Stimulated activated naive B cell treated with anti-CD40 and anti-IgM and Interleukin-4, amounts not matched to agents 10 μg/mL and 1 μg/mL and 100 μg/mL, for 72 hours (primary cell): ENCODE data around the gene RPRD1A.
A peak's percentile ranks its signal among the peaks of the same experiment; 100 is the strongest.

Experiments
- ATAC-seq, 2 donors: fragments of 150-1000 bp; cut with Tn5 transposase; replicated peaks; 2 replicates each; pipeline ENCODE4 v1.10.0; 2021; ENCODE audit warnings: moderate library complexity in 1 of 2
- DNase-seq: peaks from one replicate; pipeline ENCODE4 v3.0.0; 2021
- H3K27ac Mint-ChIP-seq: one replicate; pipeline ENCODE4 v1.8.0; 2022; ENCODE audit warnings: mild to moderate bottlenecking, mixed read lengths
- H3K27me3 Mint-ChIP-seq, 2 donors: one replicate each; pipeline ENCODE4 v1.8.0; 2022; ENCODE audit warnings: mixed read lengths in 2 of 2
- H3K36me3 Mint-ChIP-seq, 2 donors: one replicate each; pipeline ENCODE4 v1.8.0; 2022; ENCODE audit warnings: mixed read lengths in 2 of 2, mild to moderate bottlenecking in 1 of 2
- H3K4me1 Mint-ChIP-seq, 2 donors: one replicate each; pipeline ENCODE4 v1.8.0; 2022; ENCODE audit warnings: mixed read lengths in 2 of 2, mild to moderate bottlenecking in 1 of 2
- H3K4me3 Mint-ChIP-seq, 2 donors: one replicate each; pipeline ENCODE4 v1.8.0; 2022; ENCODE audit warnings: mild to moderate bottlenecking in 2 of 2, mixed read lengths in 2 of 2, moderate library complexity in 1 of 2
- H3K9me3 Mint-ChIP-seq, 2 donors: one replicate each; pipeline ENCODE4 v1.8.0; 2022; ENCODE audit warnings: mixed read lengths in 2 of 2, mild to moderate bottlenecking in 1 of 2

RPRD1A gene

DNA sequence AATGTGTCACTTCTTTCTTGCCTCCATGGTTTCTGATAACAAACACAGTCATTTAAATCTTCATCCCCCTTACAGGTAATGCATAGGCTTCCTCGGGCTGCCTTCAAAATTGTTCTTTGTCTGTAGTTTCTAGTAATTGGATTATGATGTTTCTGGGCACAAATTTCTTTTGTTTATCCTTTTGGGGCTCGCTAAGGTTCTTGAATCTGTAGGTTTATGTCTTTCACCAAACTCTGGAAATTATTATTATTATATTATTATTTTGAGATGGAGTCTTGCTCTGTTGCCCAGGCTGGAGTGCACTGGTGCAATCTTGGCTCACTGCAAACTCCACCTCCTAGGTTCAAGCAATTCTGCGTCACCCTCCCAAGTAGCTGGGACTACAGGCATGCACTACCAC lies 111.1 kb downstream of the RPRD1A start:
- Mint-ChIP-seq H3K4me3 (no peak overlapping the region), H3K36me3 (peaks cover 4% of the 10 kb centered on the region in 2 donors), H3K27ac (no peak overlapping the region), H3K27me3 (peaks cover 49 to 63% of the 10 kb centered on the region in 2 donors), H3K4me1 (no peaks in the 10 kb centered on the region), H3K9me3 (peaks cover 0 to 3% of the 10 kb centered on the region in 2 donors)
- ATAC-seq (no peak), DNase-seq (no peak)

DNA sequence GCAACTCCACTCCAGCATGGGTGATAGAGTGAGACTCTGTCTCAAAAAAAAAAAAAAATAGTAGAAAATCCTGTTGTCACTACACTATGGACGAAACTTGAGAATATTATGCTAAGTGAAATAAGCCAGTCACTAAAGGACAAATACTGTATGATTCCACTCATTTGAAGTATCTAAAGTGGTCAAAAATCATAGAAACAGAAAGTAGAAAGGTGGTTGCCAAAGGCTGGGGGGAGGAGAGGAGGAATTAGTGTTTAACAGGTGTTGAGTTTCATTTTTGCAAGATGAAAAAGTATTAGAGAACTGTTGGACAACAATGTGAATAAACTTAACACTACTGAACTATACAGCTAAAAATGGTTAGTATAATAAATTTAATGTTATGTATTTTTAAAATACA lies 113.7 kb downstream of the RPRD1A start:
- Mint-ChIP-seq H3K27ac (no peak overlapping the region), H3K4me1 (peaks cover 4 to 13% of the 10 kb centered on the region in 2 donors), H3K4me3 (no peak overlapping the region), H3K36me3 (peaks cover 0 to 2% of the 10 kb centered on the region in 2 donors), H3K27me3 (peaks cover 55 to 70% of the 10 kb centered on the region in 2 donors), H3K9me3 (no peaks in the 10 kb centered on the region)
- no peak for ATAC-seq
- DNase-seq, result no peak

DNA sequence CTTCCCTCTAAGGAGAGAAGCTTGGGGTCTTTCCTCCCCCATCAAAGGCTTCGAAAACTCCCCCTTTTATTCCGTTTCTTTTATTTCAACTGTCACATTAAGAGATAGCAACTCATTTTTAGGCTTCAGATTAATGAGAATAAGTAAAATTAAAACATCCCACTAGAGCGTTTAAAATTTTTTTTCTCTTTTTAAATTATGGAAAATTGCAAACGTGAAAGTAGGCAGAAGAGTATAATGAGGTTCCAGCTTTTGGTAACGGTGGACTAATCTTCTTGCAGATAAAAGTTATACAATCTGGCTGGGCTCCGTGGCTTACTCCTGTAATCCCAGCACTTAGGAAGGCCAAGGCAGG lies 116.8 kb downstream of the RPRD1A start:
- no peak overlapping the region for H3K27ac Mint-ChIP-seq
- DNase-seq (no peak), ATAC-seq (no peak)
- H3K27me3 Mint-ChIP-seq, result peaks cover 35 to 48% of the 10 kb centered on the region in 2 donors
- no peaks in the 10 kb centered on the region for H3K9me3 Mint-ChIP-seq
- peaks cover 0 to 1% of the 10 kb centered on the region in 2 donors for H3K36me3 Mint-ChIP-seq
- H3K4me1 Mint-ChIP-seq, result peaks cover 4 to 13% of the 10 kb centered on the region in 2 donors
- peak overlapping the region; percentile 85 to 86 for H3K4me3 Mint-ChIP-seq

DNA sequence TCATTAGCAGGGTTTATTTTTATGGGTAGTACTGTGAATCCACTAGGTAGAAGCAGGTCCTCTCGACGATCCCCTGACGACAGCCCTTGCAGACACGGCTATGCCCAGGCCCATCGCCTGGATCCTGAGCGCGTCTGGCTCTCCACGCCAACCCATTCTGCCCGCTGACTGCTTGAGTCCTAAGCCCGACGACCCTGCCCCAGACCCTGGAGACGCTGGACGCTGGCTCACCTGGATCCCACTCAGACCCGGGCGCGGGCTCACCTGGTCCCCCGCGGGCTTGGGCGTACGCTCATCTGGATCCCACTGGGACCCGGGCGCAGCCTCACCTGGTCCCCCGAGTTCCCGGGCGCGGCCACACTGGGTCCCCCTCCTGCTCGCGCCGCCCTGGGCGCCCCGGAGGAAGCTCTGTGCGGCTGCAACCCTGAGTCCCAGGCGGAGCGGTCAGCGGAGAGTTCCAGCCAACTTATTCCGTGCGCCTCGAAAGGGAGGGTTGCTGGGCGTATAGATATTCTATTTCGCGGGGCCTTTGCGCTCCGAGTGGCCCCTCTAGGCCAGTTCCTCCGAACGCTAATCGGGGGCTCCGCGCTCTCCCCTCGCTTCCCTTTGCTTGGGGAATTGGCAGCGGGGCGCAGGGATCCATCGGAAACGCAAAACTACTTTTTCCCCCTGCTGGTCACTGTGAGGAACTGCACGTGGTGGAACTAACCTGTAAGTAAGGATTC lies 117.3 kb downstream of the RPRD1A start:
- Mint-ChIP-seq H3K27ac (no peak overlapping the region), H3K9me3 (no peaks in the 10 kb centered on the region), H3K27me3 (peaks cover 35 to 48% of the 10 kb centered on the region in 2 donors), H3K36me3 (peaks cover 0 to 1% of the 10 kb centered on the region in 2 donors), H3K4me3 (peak overlapping the region; percentile 85 to 86), H3K4me1 (peaks cover 4 to 13% of the 10 kb centered on the region in 2 donors)
- DNase-seq (peak; percentile 23), ATAC-seq (peak; percentile 69 to 77)

DNA sequence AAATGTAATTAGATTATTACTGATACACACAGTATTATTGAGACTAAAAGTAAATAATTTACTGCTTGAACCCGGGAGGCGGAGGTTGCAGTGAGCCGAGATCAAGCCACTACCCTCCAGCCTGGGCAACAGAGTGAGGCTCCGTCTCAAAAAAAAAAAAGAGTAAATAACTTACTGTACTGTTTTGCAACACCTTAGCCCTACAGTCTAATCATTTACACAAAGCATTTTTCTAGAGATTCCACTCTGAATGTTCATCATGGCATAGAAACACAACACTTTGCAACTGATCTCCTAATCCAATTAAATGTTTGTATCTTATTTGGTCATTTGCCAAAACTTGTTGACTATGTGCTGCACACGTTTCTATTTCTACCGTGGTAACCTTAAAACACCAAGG lies 118.3 kb downstream of the RPRD1A start:
- Mint-ChIP-seq H3K4me3 (no peak overlapping the region), H3K9me3 (no peaks in the 10 kb centered on the region), H3K27me3 (peaks cover 35 to 48% of the 10 kb centered on the region in 2 donors), H3K4me1 (peaks cover 4 to 13% of the 10 kb centered on the region in 2 donors), H3K27ac (no peak overlapping the region), H3K36me3 (peaks cover 0 to 1% of the 10 kb centered on the region in 2 donors)
- ATAC-seq (no peak), DNase-seq (no peak)

DNA sequence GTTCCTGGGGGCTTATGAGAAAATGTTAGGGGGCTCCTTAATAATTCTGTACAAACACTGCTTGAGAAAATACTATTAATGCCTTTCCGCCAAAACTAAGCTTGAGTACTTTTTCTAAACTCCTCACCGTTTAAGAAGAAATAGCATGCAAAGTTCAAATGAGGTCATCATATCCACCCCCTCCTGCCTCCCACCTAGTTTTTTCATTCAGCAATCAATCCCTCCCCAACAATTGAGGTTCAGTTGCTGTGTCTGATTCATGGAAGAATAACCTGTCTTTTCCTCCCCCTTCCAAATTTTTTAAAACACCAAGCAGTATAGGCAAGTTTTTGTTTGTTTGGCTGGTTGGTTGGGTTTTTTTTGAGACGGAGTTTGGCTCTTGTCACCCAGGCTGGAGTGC lies 119.3 kb downstream of the RPRD1A start:
- ATAC-seq, result no peak
- Mint-ChIP-seq H3K27me3 (peaks cover 32 to 41% of the 10 kb centered on the region in 2 donors), H3K4me3 (no peak overlapping the region), H3K4me1 (peaks cover 4 to 13% of the 10 kb centered on the region in 2 donors), H3K9me3 (no peaks in the 10 kb centered on the region), H3K27ac (no peak overlapping the region), H3K36me3 (peaks cover 0 to 1% of the 10 kb centered on the region in 2 donors)
- DNase-seq, result no peak

DNA sequence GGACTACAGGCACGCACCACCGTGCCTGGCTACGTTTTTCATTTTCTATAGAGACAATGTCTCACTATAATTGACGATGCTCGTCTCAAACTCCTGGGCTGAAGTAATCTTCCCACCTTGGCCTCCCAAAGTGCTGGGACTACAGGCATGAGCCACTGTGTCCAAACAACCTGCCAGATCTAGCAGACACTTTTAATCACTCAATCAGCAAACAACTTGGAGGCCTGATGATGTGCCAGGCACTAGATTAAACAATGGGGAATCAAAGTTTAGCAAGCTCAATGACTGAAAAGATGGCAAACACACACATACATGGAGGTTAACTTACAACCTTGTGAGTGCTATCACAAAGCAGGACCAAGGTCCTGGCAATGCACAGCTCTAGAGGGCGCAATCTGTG lies 124.7 kb downstream of the RPRD1A start:
- ATAC-seq (no peak), DNase-seq (no peak)
- no peak overlapping the region for H3K27ac Mint-ChIP-seq
- peaks cover 22 to 23% of the 10 kb centered on the region in 2 donors for H3K27me3 Mint-ChIP-seq
- H3K36me3 Mint-ChIP-seq, result no peaks in the 10 kb centered on the region
- H3K4me1 Mint-ChIP-seq, result no peaks in the 10 kb centered on the region
- no peak overlapping the region for H3K4me3 Mint-ChIP-seq
- H3K9me3 Mint-ChIP-seq, result no peaks in the 10 kb centered on the region

DNA sequence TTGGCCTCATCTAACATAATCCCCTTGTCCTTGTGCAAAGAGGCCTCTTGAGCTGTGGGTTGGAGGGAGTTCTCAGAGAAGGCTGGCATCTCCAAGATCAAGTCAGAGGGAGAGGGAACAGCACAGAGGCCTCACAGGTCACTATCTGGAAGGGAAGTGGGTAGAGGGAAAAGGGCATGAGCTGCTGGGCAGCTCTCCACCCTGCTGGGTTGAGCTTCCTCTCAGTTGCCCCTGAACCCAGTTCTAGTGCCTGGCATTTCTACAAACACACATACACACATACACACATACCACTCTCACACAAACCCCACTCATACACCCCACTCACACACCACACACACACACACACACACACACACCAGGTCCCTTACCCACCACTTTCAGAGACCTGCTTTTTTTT lies 125.2 kb downstream of the RPRD1A start:
- no peak overlapping the region for H3K27ac Mint-ChIP-seq
- H3K27me3 Mint-ChIP-seq, result peaks cover 22 to 23% of the 10 kb centered on the region in 2 donors
- no peak overlapping the region for H3K4me3 Mint-ChIP-seq
- H3K9me3 Mint-ChIP-seq, result peaks cover 0 to under 1% of the 10 kb centered on the region in 2 donors
- no peak for DNase-seq
- no peaks in the 10 kb centered on the region for H3K4me1 Mint-ChIP-seq
- no peaks in the 10 kb centered on the region for H3K36me3 Mint-ChIP-seq
- no peak for ATAC-seq

DNA sequence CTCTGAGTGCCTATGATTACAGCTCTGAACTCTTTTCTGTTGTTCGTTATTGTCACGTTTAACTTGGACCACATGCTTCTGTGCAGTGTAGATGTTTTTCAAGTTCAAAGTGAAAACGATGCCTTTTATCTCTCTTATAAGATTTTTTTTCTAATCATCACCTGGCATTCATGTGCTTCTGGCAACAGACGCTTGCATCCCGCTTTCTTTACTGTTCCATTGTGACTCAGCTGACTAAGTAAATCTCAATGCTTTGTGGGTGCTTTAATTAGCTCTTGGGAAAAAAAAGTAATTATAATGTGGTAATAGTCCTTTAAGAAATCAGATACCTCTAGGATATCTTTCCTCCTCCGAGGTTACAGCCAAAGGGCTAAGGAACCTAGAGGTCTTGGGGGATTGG lies 126.1 kb downstream of the RPRD1A start:
- Mint-ChIP-seq H3K4me1 (no peaks in the 10 kb centered on the region), H3K36me3 (no peaks in the 10 kb centered on the region), H3K27ac (no peak overlapping the region), H3K9me3 (peaks cover 2 to 3% of the 10 kb centered on the region in 2 donors), H3K4me3 (no peak overlapping the region), H3K27me3 (peaks cover 22 to 23% of the 10 kb centered on the region in 2 donors)
- no peak for DNase-seq
- ATAC-seq, result no peak
